Epithelial cell of prostate (primary cell): ENCODE data around the gene MARF1.

ENCODE experiments used
- DNase-seq: peaks from one replicate; pipeline ENCODE4 v3.0.0-alpha.2; 2011; ENCODE audit warnings: low read depth, low spot score
- H3K27ac ChIP-seq: fragments of 450-650 bp; 2 replicates; pipeline ENCODE4 v1.5.1; 2017; ENCODE audit warnings: mild to moderate bottlenecking

MARF1 gene

DNA sequence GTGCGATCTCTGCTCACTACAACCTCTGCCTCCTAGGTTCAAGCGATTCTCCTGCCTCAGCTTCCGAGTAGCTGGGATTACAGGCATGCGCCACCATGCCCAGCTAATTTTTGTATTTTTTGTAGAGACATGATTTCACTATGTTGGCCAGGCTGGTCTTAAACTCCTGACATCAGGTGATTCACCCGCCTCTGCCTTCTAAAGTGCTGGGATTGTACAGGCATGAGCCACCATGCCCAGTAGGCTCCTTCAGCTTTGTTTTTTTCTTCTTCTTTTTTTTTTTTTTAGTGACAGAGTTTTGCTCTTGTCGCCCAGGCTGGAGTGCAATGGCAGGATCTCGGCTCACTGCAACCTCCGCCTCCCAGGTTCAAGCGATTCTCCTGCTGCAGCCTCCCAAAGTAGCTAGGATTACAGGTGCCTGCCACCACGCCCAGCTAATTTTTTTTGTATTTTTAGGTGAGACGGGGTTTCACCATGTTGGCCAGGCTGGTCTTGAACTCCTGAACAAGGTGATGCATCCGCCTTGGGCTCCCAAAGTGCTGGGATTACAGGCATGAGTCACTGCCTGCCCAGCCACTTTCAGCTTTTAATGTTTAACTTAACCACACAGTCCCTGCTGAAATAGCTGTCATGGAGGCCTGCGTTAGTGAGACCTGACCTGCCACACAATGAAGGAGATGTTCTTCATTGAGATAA is 95.7 kb downstream of the MARF1 start:
- peak; percentile 34 for DNase-seq
- H3K27ac ChIP-seq, result peak overlapping the region; percentile 5

DNA sequence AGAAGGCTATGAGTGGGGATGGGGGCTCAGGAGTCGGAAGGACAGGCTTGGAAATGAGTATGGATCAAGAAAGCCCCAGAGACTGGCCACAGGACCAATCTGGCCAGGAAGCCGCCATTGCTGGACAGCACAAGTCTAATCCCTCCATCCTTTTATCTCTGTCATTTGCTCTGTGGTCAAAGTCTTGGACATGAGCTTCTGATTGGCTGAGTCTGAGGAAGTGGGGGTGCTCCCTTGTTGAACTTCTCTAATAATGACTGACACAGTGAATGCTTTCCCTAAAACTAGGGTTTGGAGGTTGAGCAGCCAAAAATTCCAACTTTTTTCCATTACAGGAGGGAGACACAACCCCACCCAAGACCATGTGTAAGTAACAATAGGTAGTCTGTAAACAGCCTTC is 97.4 kb downstream of the MARF1 start:
- H3K27ac ChIP-seq, result no peak overlapping the region
- no peak for DNase-seq

DNA sequence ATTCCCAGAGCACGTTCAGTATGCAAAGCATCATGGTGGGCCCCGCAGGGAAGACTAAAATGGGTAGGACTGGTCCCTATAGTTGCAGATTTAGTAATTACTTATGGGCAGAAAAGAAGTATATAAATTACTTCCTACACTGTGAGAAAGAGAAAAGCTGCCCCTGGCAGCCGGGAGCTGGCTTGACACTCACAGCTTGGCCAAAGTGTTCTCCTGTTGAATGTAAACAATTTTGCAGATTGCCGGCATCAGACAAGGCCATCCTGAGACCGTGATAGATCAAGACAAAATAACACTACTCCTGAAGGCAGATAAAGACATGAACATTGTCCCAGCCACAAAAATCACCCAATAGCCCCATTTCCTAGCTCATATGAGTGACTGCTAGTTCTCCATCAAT is 98.5 kb downstream of the MARF1 start:
- DNase-seq, result no peak
- no peak overlapping the region for H3K27ac ChIP-seq
